Prostate gland (tissue), 2 donors: ENCODE results near the gene ABCC4. TPM values are rescaled to one million over a fixed set of nuclear protein-coding genes. Genes with fewer than 3 reads are reported as not detected.
"Not testable (repeated sequence)": the region's sequence is repeated elsewhere in the genome, so short reads cannot be mapped to it uniquely, and the experiment has no call there.

ENCODE experiments used
- DNase-seq: peaks from one replicate; pipeline ENCODE4 v3.0.0-alpha.2; 2019; ENCODE audit warnings: low spot score
- H3K27ac ChIP-seq, 2 donors: fragments of 200-600 bp; sonication (generic); 2 replicates each; pipeline ENCODE4 v1.5.1; 2017 to 2019
- H3K27me3 ChIP-seq: fragments of 200-600 bp; sonication (generic); replicated peaks from 2 replicates; pipeline ENCODE4 v1.5.1; 2019; ENCODE audit not compliant: insufficient read depth
- H3K36me3 ChIP-seq, 2 donors: fragments of 200-600 bp; sonication (generic); 1 replicate in 1 of 2; 2 replicates in 1 of 2; pipeline versions ENCODE4 v1.5.1 to v1.8.1; 2017 to 2019
- H3K4me1 ChIP-seq: fragments of 200-600 bp; sonication (generic); replicated peaks from 2 replicates; pipeline ENCODE4 v1.5.1; 2019
- H3K4me3 ChIP-seq, 2 donors: fragments of 200-600 bp; sonication (generic); 2 replicates each; pipeline ENCODE4 v1.5.1; 2017 to 2019
- H3K9me3 ChIP-seq: fragments of 200-600 bp; sonication (generic); 2 replicates; pipeline ENCODE4 v1.5.1; 2017
- CTCF ChIP-seq, 4 experiments: fragments of 200-600 bp in 2 of 4; fragments of 450-650 bp in 2 of 4; sonication (generic) in 2 of 4; IDR thresholded peaks; 1 replicate in 3 of 4; 2 replicates in 1 of 4; pipeline ENCODE4 v1.5.1; 2016 to 2019; ENCODE audit warnings: antibody characterized with exemption in 4 of 4, mild to moderate bottlenecking in 2 of 4, moderate library complexity in 2 of 4
- POLR2A ChIP-seq: fragments of 450-650 bp; IDR thresholded peaks from one replicate; pipeline ENCODE4 v1.6.1; 2016; ENCODE audit warnings: antibody characterized with exemption, mild to moderate bottlenecking
- POLR2AphosphoS5 ChIP-seq: sonication (generic); formaldehyde crosslinking; IDR thresholded peaks from one replicate; pipeline ENCODE4 v1.6.1; 2017; ENCODE audit warnings: antibody characterized with exemption
- WGBS: methylation state at CpG from one replicate; pipeline ENCODE4 v1.1.5; 2018; 5-methylcytosine and 5-hydroxymethylcytosine counted together
- intact Hi-C: fragments of 100-400 bp; cut with DNase I; formaldehyde crosslinking; loops from one replicate; pipeline ENCODE4 v1.14.2; 2022
- total RNA-seq, 2 donors: library from RNA; depleted of rRNA; stranded (reverse); fragments of >200 nt; gene quantifications; one replicate each; pipeline ENCODE4 v1.1.0, GENCODE V29; 2016

Gene ABCC4
- total RNA-seq, 2 donors from 2014 or later = 33.3 to 48.4 TPM

- H3K4me3 ChIP-seq = no peak overlapping the region
- intact Hi-C loops = loop anchor here (5.0 kb wide), 2 partner anchors 87 to 103 kb away; no protein-coding TSS in a partner anchor
- no peaks in the 10 kb centered on the region for H3K9me3 ChIP-seq
Measured at GRCh38 chr13:95295026-95295425, 6.2 kb downstream of the ABCC4 start.

GRCh38 chr13:95292622-95293021 lies 8.6 kb downstream of the ABCC4 start:
- Histone ChIP-seq H3K27me3 (no peaks in the 10 kb centered on the region), H3K9me3 (no peaks in the 10 kb centered on the region), H3K36me3 (no peaks in the 10 kb centered on the region), H3K4me1 (no peaks in the 10 kb centered on the region), H3K4me3 (no peak overlapping the region), H3K27ac (peak overlapping the region in 1 of 2 donors; percentile 41)
- TF ChIP-seq POLR2AphosphoS5 = no peak
- TF ChIP-seq POLR2A = no peak
- TF ChIP-seq CTCF (IDR thresholded peaks at IDR 0.05) = no peak
- DNase-seq = no peak
- 93% methylated on average over 9 of the region's 9 CpGs for WGBS
- intact Hi-C loops = no loop called here

More at GRCh38 chr13:95295026-95295425, 6.2 kb downstream of the ABCC4 start:
- WGBS = 95% methylated on average over 8 of the region's 8 CpGs
- H3K36me3 ChIP-seq = no peaks in the 10 kb centered on the region
- H3K27me3 ChIP-seq = no peaks in the 10 kb centered on the region
- no peak for TF ChIP-seq POLR2AphosphoS5
- no peak for TF ChIP-seq CTCF (IDR thresholded peaks at IDR 0.05)
- no peak for TF ChIP-seq POLR2A
- peak overlapping the region in 1 of 2 donors; percentile 46 for H3K27ac ChIP-seq
- H3K4me1 ChIP-seq = no peaks in the 10 kb centered on the region
- DNase-seq = no peak

- intact Hi-C loops, H3K4me3 ChIP-seq, H3K27ac ChIP-seq, H3K36me3 ChIP-seq, H3K9me3 ChIP-seq, DNase-seq, H3K27me3 ChIP-seq, H3K4me1 ChIP-seq: not testable (repeated sequence)
- WGBS = 96% methylated on average over 4 of the region's 4 CpGs
Measured at GRCh38 chr13:95289901-95290300, 11.3 kb downstream of the ABCC4 start.

- WGBS = 34% methylated on average over 4 of the region's 4 CpGs
- H3K9me3 ChIP-seq = no peaks in the 10 kb centered on the region
Measured at GRCh38 chr13:95289020-95289444, 12.2 kb downstream of the ABCC4 start.

GRCh38 chr13:95284436-95284835 lies 16.8 kb downstream of the ABCC4 start:
- Histone ChIP-seq H3K9me3 (no peaks in the 10 kb centered on the region), H3K27me3 (no peaks in the 10 kb centered on the region), H3K27ac (peak overlapping the region; percentile 53 to 72), H3K36me3 (no peaks in the 10 kb centered on the region), H3K4me3 (no peak overlapping the region), H3K4me1 (peaks cover 2% of the 10 kb centered on the region)
- TF ChIP-seq CTCF (IDR thresholded peaks at IDR 0.05) (no peak), POLR2A (no peak), POLR2AphosphoS5 (no peak)
- DNase-seq = no peak
- 92% methylated on average over 4 of the region's 4 CpGs for WGBS
- intact Hi-C loops = no loop called here

More at GRCh38 chr13:95289020-95289444, 12.2 kb downstream of the ABCC4 start:
- no peak for DNase-seq
- TF ChIP-seq POLR2A (no peak), POLR2AphosphoS5 (no peak), CTCF (IDR thresholded peaks at IDR 0.05) (no peak)
- Histone ChIP-seq H3K27me3 (no peaks in the 10 kb centered on the region), H3K4me1 (no peaks in the 10 kb centered on the region), H3K36me3 (no peaks in the 10 kb centered on the region), H3K27ac (peak overlapping the region in 1 of 2 donors; percentile 48), H3K4me3 (no peak overlapping the region)
- intact Hi-C loops = no loop called here
